ENCODE data around the gene TLE4. TPM values are rescaled to one million over a fixed set of nuclear protein-coding genes. Genes with fewer than 3 reads are reported as not detected.
"Not testable (repeated sequence)": the region's sequence is repeated elsewhere in the genome, so short reads cannot be mapped to it uniquely, and the experiment has no call there.

Gene TLE4
- total RNA-seq, 1 donor from 2014 or later, result 55.6 TPM

DNA sequence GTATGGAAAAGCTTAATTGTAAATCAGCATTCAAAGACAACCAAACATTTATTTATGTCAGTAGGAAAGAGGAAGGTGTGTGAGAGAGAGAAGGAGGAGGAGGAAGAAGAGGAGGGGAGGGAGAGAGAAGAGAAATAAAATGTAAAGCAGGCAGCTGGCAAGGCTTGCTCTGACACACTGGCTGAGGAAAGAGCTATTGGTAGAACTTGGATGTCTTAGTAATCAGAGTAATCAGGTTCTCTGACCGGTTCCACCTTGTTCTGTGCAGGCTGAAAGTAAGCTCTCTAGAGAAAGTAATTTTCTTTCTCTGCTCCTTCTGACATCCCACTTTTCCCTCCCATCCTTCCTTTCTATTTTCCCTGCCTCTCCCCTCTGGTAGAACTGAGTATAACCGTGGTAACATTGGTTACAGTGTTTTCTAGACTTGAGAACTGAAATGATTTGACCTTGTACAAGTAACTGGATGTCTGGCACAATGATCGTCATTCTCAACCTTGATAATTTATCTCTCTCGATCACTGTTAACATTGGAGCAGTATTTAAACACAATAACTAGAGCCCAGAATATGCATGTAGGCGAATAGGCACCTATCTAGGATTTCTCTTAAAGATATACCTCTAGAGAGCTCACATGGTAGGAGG, 33.3 kb downstream of the TLE4 start:
- no peak overlapping the region for H3K4me3 Mint-ChIP-seq (ENCODE audit: low read depth)
- H3K27me3 Mint-ChIP-seq, result no peaks in the 10 kb centered on the region
- H3K27ac Mint-ChIP-seq, result no peak overlapping the region
- peaks cover 23% of the 10 kb centered on the region for H3K36me3 Mint-ChIP-seq (ENCODE audit: insufficient read depth)
- peaks cover 13% of the 10 kb centered on the region for H3K9me3 Mint-ChIP-seq (ENCODE audit: low read depth)
- TF ChIP-seq, protein P1, sequence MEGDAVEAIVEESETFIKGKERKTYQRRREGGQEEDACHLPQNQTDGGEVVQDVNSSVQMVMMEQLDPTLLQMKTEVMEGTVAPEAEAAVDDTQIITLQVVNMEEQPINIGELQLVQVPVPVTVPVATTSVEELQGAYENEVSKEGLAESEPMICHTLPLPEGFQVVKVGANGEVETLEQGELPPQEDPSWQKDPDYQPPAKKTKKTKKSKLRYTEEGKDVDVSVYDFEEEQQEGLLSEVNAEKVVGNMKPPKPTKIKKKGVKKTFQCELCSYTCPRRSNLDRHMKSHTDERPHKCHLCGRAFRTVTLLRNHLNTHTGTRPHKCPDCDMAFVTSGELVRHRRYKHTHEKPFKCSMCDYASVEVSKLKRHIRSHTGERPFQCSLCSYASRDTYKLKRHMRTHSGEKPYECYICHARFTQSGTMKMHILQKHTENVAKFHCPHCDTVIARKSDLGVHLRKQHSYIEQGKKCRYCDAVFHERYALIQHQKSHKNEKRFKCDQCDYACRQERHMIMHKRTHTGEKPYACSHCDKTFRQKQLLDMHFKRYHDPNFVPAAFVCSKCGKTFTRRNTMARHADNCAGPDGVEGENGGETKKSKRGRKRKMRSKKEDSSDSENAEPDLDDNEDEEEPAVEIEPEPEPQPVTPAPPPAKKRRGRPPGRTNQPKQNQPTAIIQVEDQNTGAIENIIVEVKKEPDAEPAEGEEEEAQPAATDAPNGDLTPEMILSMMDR (IDR thresholded peaks at IDR 0.05; ENCODE audit: unreplicated experiment), result no peak
- H3K4me1 Mint-ChIP-seq (ENCODE audit: low read depth), result peaks cover 8% of the 10 kb centered on the region
- DNase-seq (ENCODE audit: low spot score, unreplicated experiment), result no peak

DNA sequence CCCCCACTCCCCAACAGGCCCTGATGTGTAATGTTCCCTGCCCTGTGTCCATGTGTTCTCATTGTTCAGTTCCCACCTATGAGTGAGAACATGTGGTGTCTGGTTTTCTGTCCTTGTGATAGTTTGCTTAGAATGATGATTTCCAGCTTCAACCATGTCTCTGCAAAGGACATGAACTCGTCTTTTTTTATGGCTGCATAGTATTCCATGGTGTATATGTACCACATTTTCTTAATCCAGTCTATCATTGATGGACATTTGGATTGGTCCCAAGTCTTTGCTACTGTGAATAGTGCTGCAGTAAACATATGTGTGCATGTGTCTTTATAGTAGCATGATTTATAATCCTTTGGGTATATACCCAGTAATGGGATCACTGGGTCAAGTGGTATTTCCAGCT, 34.8 kb downstream of the TLE4 start:
- H3K4me1 Mint-ChIP-seq (ENCODE audit: low read depth); H3K4me3 Mint-ChIP-seq (ENCODE audit: low read depth); H3K27ac Mint-ChIP-seq; H3K27me3 Mint-ChIP-seq; DNase-seq (ENCODE audit: low spot score, unreplicated experiment): not testable (repeated sequence)
- Mint-ChIP-seq H3K9me3 (ENCODE audit: low read depth) (peaks cover 13% of the 10 kb centered on the region), H3K36me3 (ENCODE audit: insufficient read depth) (peaks cover 22% of the 10 kb centered on the region)

DNA sequence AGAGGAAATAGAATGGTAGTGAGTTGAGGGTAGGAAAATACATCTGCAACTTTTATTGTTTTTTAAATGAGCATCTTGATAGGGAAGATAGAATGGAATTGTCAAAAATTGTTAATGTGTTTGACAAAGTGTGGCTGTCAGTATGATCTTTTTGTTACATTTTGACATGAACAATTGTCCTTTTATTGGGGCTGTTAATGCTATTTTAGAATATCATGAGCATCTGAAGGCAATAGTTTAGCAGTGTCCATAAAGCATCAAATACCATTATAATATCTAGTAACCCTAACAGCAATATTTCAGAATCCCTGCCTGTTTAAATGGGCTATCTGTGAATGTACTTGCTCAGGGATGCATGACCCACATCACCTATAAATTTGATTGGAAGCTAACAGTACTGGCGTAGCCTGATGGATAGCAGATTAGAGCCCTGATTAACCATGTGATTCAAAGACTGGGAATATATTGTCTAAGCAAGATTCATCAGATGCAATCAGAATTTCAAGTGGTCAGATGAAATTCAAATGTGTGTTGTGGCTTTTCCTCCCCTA, 37.8 kb downstream of the TLE4 start:
- Mint-ChIP-seq H3K9me3 (ENCODE audit: low read depth) (peaks cover 10% of the 10 kb centered on the region), H3K27me3 (no peaks in the 10 kb centered on the region), H3K27ac (no peak overlapping the region), H3K36me3 (ENCODE audit: insufficient read depth) (peaks cover 11% of the 10 kb centered on the region), H3K4me3 (ENCODE audit: low read depth) (no peak overlapping the region), H3K4me1 (ENCODE audit: low read depth) (peaks cover 3% of the 10 kb centered on the region)
- DNase-seq (ENCODE audit: low spot score, unreplicated experiment), result no peak
- TF ChIP-seq, protein P1 (IDR thresholded peaks at IDR 0.05; ENCODE audit: unreplicated experiment), result no peak

GRCh38 chr9:79610019-79610631, 38.4 kb downstream of the TLE4 start:
- Mint-ChIP-seq H3K27me3 (no peaks in the 10 kb centered on the region), H3K27ac (no peak overlapping the region), H3K9me3 (ENCODE audit: low read depth) (peaks cover 10% of the 10 kb centered on the region), H3K4me1 (ENCODE audit: low read depth) (peaks cover 3% of the 10 kb centered on the region), H3K36me3 (ENCODE audit: insufficient read depth) (peaks cover 11% of the 10 kb centered on the region), H3K4me3 (ENCODE audit: low read depth) (no peak overlapping the region)
- DNase-seq (ENCODE audit: low spot score, unreplicated experiment), result no peak
- TF ChIP-seq, protein P1 (IDR thresholded peaks at IDR 0.05; ENCODE audit: unreplicated experiment), result no peak

DNA sequence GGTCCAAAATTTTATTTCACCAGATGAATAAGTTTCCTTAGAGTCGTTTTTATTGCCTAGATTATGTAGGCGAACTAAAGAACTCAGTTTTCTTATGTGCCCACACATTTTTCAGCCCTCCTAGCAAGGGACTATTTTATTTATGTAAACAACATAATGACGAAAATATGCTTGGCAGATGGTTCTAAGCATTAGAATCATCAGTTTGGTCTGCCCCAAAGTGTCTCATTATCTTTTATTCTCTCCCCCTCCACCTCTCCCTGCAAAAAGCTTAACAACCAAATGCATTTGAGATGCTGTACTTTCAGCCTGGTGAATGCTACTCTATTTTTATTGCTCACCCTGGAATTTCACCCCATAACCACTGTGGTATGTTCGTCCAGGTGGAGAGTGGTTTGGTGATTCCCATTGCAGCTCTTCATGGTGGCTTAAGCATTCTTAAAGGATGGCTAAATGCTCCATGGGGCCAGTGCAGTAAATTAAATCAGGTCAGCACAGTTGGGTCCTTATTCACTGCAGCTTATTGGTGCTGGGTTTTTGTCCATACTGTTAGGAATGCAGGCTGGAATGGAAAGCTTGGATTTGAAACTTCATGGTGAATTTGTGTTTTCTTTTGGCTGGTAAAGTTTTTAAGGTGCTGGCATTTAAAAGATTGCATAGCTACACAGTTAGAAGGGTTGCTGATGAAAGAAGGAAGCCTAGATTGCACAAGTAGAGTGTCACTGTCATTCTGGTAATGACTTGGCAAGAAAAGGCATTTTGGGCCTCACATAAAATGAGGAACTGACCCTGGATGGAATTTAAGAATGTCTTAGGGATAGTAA, 39.2 kb downstream of the TLE4 start:
- Mint-ChIP-seq H3K27me3 (no peaks in the 10 kb centered on the region), H3K4me3 (ENCODE audit: low read depth) (no peak overlapping the region), H3K4me1 (ENCODE audit: low read depth) (peaks cover 3% of the 10 kb centered on the region), H3K27ac (no peak overlapping the region), H3K9me3 (ENCODE audit: low read depth) (peaks cover 10% of the 10 kb centered on the region), H3K36me3 (ENCODE audit: insufficient read depth) (peaks cover 11% of the 10 kb centered on the region)
- TF ChIP-seq, protein P1 (IDR thresholded peaks at IDR 0.05; ENCODE audit: unreplicated experiment), result no peak
- DNase-seq (ENCODE audit: low spot score, unreplicated experiment), result no peak
